PC-9 (cell line): ENCODE data around the gene ZDHHC17.

Experiments
- EZH2 ChIP-seq: fragments of 200-600 bp; sonication (generic); IDR thresholded peaks from 2 replicates; pipeline ENCODE4 v1.8.0; 2017; ENCODE audit warnings: antibody characterized with exemption, low read depth
- TF ChIP-seq, protein P1 (sequence below): fragments of 200-600 bp; sonication (generic); conservative IDR thresholded peaks from 2 replicates; pipeline ENCODE4 v1.6.1; 2017; ENCODE audit warnings: mixed run types, antibody characterized with exemption, mild to moderate bottlenecking, moderate library complexity

DNA sequence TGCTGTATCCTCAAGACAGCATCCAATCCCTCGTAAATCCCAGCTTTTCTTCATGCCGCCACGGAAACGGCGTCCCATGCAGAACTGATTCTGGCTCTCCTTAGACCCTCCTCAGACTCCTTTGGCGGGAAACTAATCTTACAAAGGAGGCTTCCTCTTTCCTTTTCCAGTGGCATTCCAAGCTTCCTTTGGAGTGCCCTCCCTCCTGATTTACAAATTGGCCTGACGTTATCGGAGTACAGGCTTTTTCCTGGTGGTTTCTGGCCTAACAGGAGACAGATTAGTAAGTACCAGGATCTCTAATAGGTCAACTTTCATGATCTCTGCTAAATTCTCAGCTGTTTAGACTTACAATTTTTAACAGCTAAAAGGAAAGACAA lies 1.3 kb upstream of the ZDHHC17 start:
- TF ChIP-seq, protein P1, sequence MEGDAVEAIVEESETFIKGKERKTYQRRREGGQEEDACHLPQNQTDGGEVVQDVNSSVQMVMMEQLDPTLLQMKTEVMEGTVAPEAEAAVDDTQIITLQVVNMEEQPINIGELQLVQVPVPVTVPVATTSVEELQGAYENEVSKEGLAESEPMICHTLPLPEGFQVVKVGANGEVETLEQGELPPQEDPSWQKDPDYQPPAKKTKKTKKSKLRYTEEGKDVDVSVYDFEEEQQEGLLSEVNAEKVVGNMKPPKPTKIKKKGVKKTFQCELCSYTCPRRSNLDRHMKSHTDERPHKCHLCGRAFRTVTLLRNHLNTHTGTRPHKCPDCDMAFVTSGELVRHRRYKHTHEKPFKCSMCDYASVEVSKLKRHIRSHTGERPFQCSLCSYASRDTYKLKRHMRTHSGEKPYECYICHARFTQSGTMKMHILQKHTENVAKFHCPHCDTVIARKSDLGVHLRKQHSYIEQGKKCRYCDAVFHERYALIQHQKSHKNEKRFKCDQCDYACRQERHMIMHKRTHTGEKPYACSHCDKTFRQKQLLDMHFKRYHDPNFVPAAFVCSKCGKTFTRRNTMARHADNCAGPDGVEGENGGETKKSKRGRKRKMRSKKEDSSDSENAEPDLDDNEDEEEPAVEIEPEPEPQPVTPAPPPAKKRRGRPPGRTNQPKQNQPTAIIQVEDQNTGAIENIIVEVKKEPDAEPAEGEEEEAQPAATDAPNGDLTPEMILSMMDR, result no peak
- TF ChIP-seq EZH2, result no peak
